Stimulated activated naive CD4-positive, alpha-beta T cell (primary cell): ENCODE results near the gene RAPH1.

Experiments
- DNase-seq, 6 experiments: peaks; one replicate each; lab custom pipeline; 2025; lab: John Stamatoyannopoulos, UW

Gene RAPH1

GRCh38 chr2:203535078-203535783 is at the start of gene RAPH1:
TSS of gene RAPH1 (minus strand) at chr2:203535301. CDS start at chr2:203495353, 39,948 bp downstream.
- peak; percentile 23 to 53 (median 34) for DNase-seq

- no peak for DNase-seq
Measured at GRCh38 chr2:203584784-203585183, 49.7 kb upstream of the RAPH1 start.

GRCh38 chr2:203583701-203584100 is 48.6 kb upstream of the RAPH1 start:
- DNase-seq = no peak

- DNase-seq = no peak
Measured at GRCh38 chr2:203583084-203583695, 48.1 kb upstream of the RAPH1 start.

GRCh38 chr2:203582468-203582867 is 47.4 kb upstream of the RAPH1 start:
- DNase-seq = no peak

- DNase-seq = no peak
Measured at GRCh38 chr2:203580844-203581243, 45.7 kb upstream of the RAPH1 start.

- DNase-seq = no peak
Measured at GRCh38 chr2:203579730-203580129, 44.6 kb upstream of the RAPH1 start.

GRCh38 chr2:203578759-203579643 is 43.9 kb upstream of the RAPH1 start:
- no peak for DNase-seq

GRCh38 chr2:203574824-203575223 is 39.7 kb upstream of the RAPH1 start:
- DNase-seq = no peak

- DNase-seq = no peak
Measured at GRCh38 chr2:203572316-203572715, 37.2 kb upstream of the RAPH1 start.

- no peak for DNase-seq
Measured at GRCh38 chr2:203569677-203570316, 34.7 kb upstream of the RAPH1 start.

GRCh38 chr2:203567691-203568090 is 32.6 kb upstream of the RAPH1 start:
- DNase-seq = no peak

- no peak for DNase-seq
Measured at GRCh38 chr2:203566161-203566560, 31.1 kb upstream of the RAPH1 start.

GRCh38 chr2:203565076-203565475 is 30.0 kb upstream of the RAPH1 start:
- no peak for DNase-seq

GRCh38 chr2:203562268-203562667 is 27.2 kb upstream of the RAPH1 start:
- no peak for DNase-seq

GRCh38 chr2:203559641-203560040 is 24.5 kb upstream of the RAPH1 start:
- DNase-seq = no peak

GRCh38 chr2:203553784-203554183 is 18.7 kb upstream of the RAPH1 start:
- DNase-seq = no peak

GRCh38 chr2:203551778-203552177 is 16.7 kb upstream of the RAPH1 start:
- no peak for DNase-seq

GRCh38 chr2:203550266-203550665 is 15.2 kb upstream of the RAPH1 start:
- DNase-seq = no peak

GRCh38 chr2:203549406-203549805 is 14.3 kb upstream of the RAPH1 start:
- no peak for DNase-seq

- DNase-seq = no peak
Measured at GRCh38 chr2:203548887-203549286, 13.8 kb upstream of the RAPH1 start.

- DNase-seq = no peak
Measured at GRCh38 chr2:203547356-203547755, 12.3 kb upstream of the RAPH1 start.
